Measurements from ENCODE around the gene FANK1. TPM values are rescaled to one million over a fixed set of nuclear protein-coding genes. Genes with fewer than 3 reads are reported as not detected.
"Not testable (repeated sequence)": the region's sequence is repeated elsewhere in the genome, so short reads cannot be mapped to it uniquely, and the experiment has no call there.

FANK1 gene
- total RNA-seq, 1 donor: 8.3 TPM

- Histone ChIP-seq H3K9me3 (ENCODE audit: low read depth, low read length) (no peaks in the 10 kb centered on the region), H3K4me2 (ENCODE audit: insufficient read depth, low read length) (no peak overlapping the region), H3K36me3 (ENCODE audit: insufficient read depth, low read length) (peaks cover 3% of the 10 kb centered on the region), H3K27ac (ENCODE audit: low read depth, low read length) (no peak overlapping the region), H2AFZ (ENCODE audit: low read length) (no peak overlapping the region), H3K4me3 (ENCODE audit: insufficient read depth, low read length) (no peak overlapping the region), H3K27me3 (ENCODE audit: insufficient read depth, low read length) (no peaks in the 10 kb centered on the region), H3K79me2 (ENCODE audit: insufficient read depth, low read length) (peaks cover 23% of the 10 kb centered on the region), H3K4me1 (ENCODE audit: insufficient read depth, low read length) (peaks cover 8% of the 10 kb centered on the region), H4K20me1 (ENCODE audit: insufficient read depth, low read length) (peaks cover 17% of the 10 kb centered on the region)
- DNase-seq (ENCODE audit: insufficient read length, low spot score, missing footprints): no peak
- TF ChIP-seq CTCF (IDR thresholded peaks at IDR 0.05; ENCODE audit: extremely low read depth, low read depth, low read length): no peak
Measured at GRCh38 chr10:125882596-125882995, 13.8 kb upstream of the FANK1 start.

- Histone ChIP-seq H3K79me2 (ENCODE audit: insufficient read depth, low read length) (peaks cover 23% of the 10 kb centered on the region), H2AFZ (ENCODE audit: low read length) (no peak overlapping the region), H3K4me2 (ENCODE audit: insufficient read depth, low read length) (no peak overlapping the region), H3K36me3 (ENCODE audit: insufficient read depth, low read length) (peaks cover 3% of the 10 kb centered on the region), H3K4me3 (ENCODE audit: insufficient read depth, low read length) (no peak overlapping the region), H3K27ac (ENCODE audit: low read depth, low read length) (no peak overlapping the region), H3K4me1 (ENCODE audit: insufficient read depth, low read length) (peaks cover 8% of the 10 kb centered on the region), H3K27me3 (ENCODE audit: insufficient read depth, low read length) (no peaks in the 10 kb centered on the region), H4K20me1 (ENCODE audit: insufficient read depth, low read length) (peaks cover 17% of the 10 kb centered on the region), H3K9me3 (ENCODE audit: low read depth, low read length) (no peaks in the 10 kb centered on the region)
- no peak for DNase-seq (ENCODE audit: insufficient read length, low spot score, missing footprints)
- no peak for TF ChIP-seq CTCF (IDR thresholded peaks at IDR 0.05; ENCODE audit: extremely low read depth, low read depth, low read length)
Measured at GRCh38 chr10:125883211-125883610, 13.2 kb upstream of the FANK1 start.

GRCh38 chr10:125886914-125887512, 9.4 kb upstream of the FANK1 start:
- Histone ChIP-seq H3K9me3 (ENCODE audit: low read depth, low read length) (no peaks in the 10 kb centered on the region), H3K27ac (ENCODE audit: low read depth, low read length) (no peak overlapping the region), H3K79me2 (ENCODE audit: insufficient read depth, low read length) (peaks cover 32% of the 10 kb centered on the region), H3K4me2 (ENCODE audit: insufficient read depth, low read length) (no peak overlapping the region), H2AFZ (ENCODE audit: low read length) (no peak overlapping the region), H3K4me3 (ENCODE audit: insufficient read depth, low read length) (no peak overlapping the region), H3K27me3 (ENCODE audit: insufficient read depth, low read length) (no peaks in the 10 kb centered on the region), H3K36me3 (ENCODE audit: insufficient read depth, low read length) (peaks cover 3% of the 10 kb centered on the region), H4K20me1 (ENCODE audit: insufficient read depth, low read length) (peaks cover 22% of the 10 kb centered on the region), H3K4me1 (ENCODE audit: insufficient read depth, low read length) (no peaks in the 10 kb centered on the region)
- no peak for DNase-seq (ENCODE audit: insufficient read length, low spot score, missing footprints)
- TF ChIP-seq CTCF (IDR thresholded peaks at IDR 0.05; ENCODE audit: extremely low read depth, low read depth, low read length): no peak

- H3K4me2 ChIP-seq (ENCODE audit: insufficient read depth, low read length); DNase-seq (ENCODE audit: insufficient read length, low spot score, missing footprints); H3K9me3 ChIP-seq (ENCODE audit: low read depth, low read length); H2AFZ ChIP-seq (ENCODE audit: low read length); H3K4me1 ChIP-seq (ENCODE audit: insufficient read depth, low read length); H3K36me3 ChIP-seq (ENCODE audit: insufficient read depth, low read length); H3K4me3 ChIP-seq (ENCODE audit: insufficient read depth, low read length); H3K27ac ChIP-seq (ENCODE audit: low read depth, low read length); H3K27me3 ChIP-seq (ENCODE audit: insufficient read depth, low read length): not testable (repeated sequence)
- Histone ChIP-seq H3K79me2 (ENCODE audit: insufficient read depth, low read length) (peaks cover 47% of the 10 kb centered on the region), H4K20me1 (ENCODE audit: insufficient read depth, low read length) (peaks cover 14% of the 10 kb centered on the region)
Measured at GRCh38 chr10:125889441-125889840, 6.9 kb upstream of the FANK1 start.

GRCh38 chr10:125892402-125892801, 4.0 kb upstream of the FANK1 start:
- H4K20me1 ChIP-seq (ENCODE audit: insufficient read depth, low read length); H3K4me1 ChIP-seq (ENCODE audit: insufficient read depth, low read length); H3K9me3 ChIP-seq (ENCODE audit: low read depth, low read length); H3K36me3 ChIP-seq (ENCODE audit: insufficient read depth, low read length); H2AFZ ChIP-seq (ENCODE audit: low read length); H3K27me3 ChIP-seq (ENCODE audit: insufficient read depth, low read length); H3K4me3 ChIP-seq (ENCODE audit: insufficient read depth, low read length); H3K4me2 ChIP-seq (ENCODE audit: insufficient read depth, low read length); H3K27ac ChIP-seq (ENCODE audit: low read depth, low read length): not testable (repeated sequence)
- DNase-seq (ENCODE audit: insufficient read length, low spot score, missing footprints): peak; percentile 13
- H3K79me2 ChIP-seq (ENCODE audit: insufficient read depth, low read length): peaks cover 41% of the 10 kb centered on the region

GRCh38 chr10:125894176-125894575, 2.2 kb upstream of the FANK1 start:
- not testable (repeated sequence) for H3K4me1 ChIP-seq (ENCODE audit: insufficient read depth, low read length); H3K36me3 ChIP-seq (ENCODE audit: insufficient read depth, low read length); H3K27me3 ChIP-seq (ENCODE audit: insufficient read depth, low read length); H3K4me3 ChIP-seq (ENCODE audit: insufficient read depth, low read length); H3K4me2 ChIP-seq (ENCODE audit: insufficient read depth, low read length); H2AFZ ChIP-seq (ENCODE audit: low read length); H3K9me3 ChIP-seq (ENCODE audit: low read depth, low read length); H3K27ac ChIP-seq (ENCODE audit: low read depth, low read length); H4K20me1 ChIP-seq (ENCODE audit: insufficient read depth, low read length)
- DNase-seq (ENCODE audit: insufficient read length, low spot score, missing footprints): peak; percentile 0
- peaks cover 38% of the 10 kb centered on the region for H3K79me2 ChIP-seq (ENCODE audit: insufficient read depth, low read length)

Data from osteoblast (primary cell).